SU-DHL-6 (cell line): Measurements from ENCODE around the gene CCN2.

Experiments used
- H2AFZ ChIP-seq: fragments of 200-600 bp; sonication (generic); 2 replicates; pipeline ENCODE4 v1.6.1; 2014; ENCODE audit warnings: low read depth, mild to moderate bottlenecking, moderate library complexity, mixed read lengths, antibody characterized with exemption, low read length; ENCODE audit not compliant: severe bottlenecking
- H3F3A ChIP-seq: fragments of 200-600 bp; shearing (Covaris generic); 2 replicates; pipeline ENCODE4 v1.6.0; 2016; ENCODE audit warnings: antibody characterized with exemption, mild to moderate bottlenecking; ENCODE audit not compliant: insufficient read depth
- H3K27ac ChIP-seq: fragments of 200-600 bp; sonication (generic); 2 replicates; pipeline ENCODE4 v1.5.1; 2016; ENCODE audit warnings: low read depth, mild to moderate bottlenecking, low read length, moderate library complexity, mixed read lengths
- H3K27me3 ChIP-seq: fragments of 200-600 bp; sonication (generic), shearing (Covaris generic); 2 replicates; pipeline ENCODE4 v1.6.0; 2014; ENCODE audit warnings: mild to moderate bottlenecking, low read length
- H3K36me3 ChIP-seq: fragments of 200-600 bp; sonication (generic); 2 replicates; pipeline ENCODE4 v1.6.1; 2014; ENCODE audit warnings: mild to moderate bottlenecking, low read length, mixed read lengths
- H3K4me2 ChIP-seq: fragments of 300-600, 200-600 bp; shearing (Covaris generic), sonication (generic); 2 replicates; pipeline ENCODE4 v1.6.0; 2014; ENCODE audit warnings: low read length, low read depth, mild to moderate bottlenecking; ENCODE audit not compliant: poor library complexity, severe bottlenecking
- H3K4me3 ChIP-seq: fragments of 200-600 bp; sonication (generic); 2 replicates; pipeline ENCODE4 v1.5.1; 2014; ENCODE audit warnings: antibody characterized with exemption, low read length, mild to moderate bottlenecking, mixed read lengths; ENCODE audit not compliant: insufficient read depth, poor library complexity, severe bottlenecking
- H3K79me2 ChIP-seq: fragments of 200-600 bp; sonication (generic); 2 replicates; pipeline ENCODE4 v1.6.1; 2014; ENCODE audit warnings: mild to moderate bottlenecking, low read length, moderate library complexity; ENCODE audit not compliant: insufficient read depth
- H3K9ac ChIP-seq: fragments of 200-600 bp; sonication (generic); 2 replicates; pipeline ENCODE4 v1.7.0; 2014; ENCODE audit warnings: mild to moderate bottlenecking, low read length
- H3K9me2 ChIP-seq: fragments of 200-600 bp; sonication (generic); replicated peaks from 2 replicates; pipeline ENCODE4 v1.6.1; 2014; ENCODE audit warnings: low read length; ENCODE audit not compliant: insufficient read depth
- H3K9me3 ChIP-seq: fragments of 200-600 bp; sonication (generic); 2 replicates; pipeline ENCODE4 v1.6.1; 2014; ENCODE audit warnings: low read length, mixed read lengths; ENCODE audit not compliant: insufficient read depth
- H4K20me1 ChIP-seq: fragments of 200-600 bp; sonication (generic); 2 replicates; pipeline ENCODE4 v1.6.1; 2014; ENCODE audit warnings: low read depth, mild to moderate bottlenecking, antibody characterized with exemption, low read length, moderate library complexity, mixed read lengths
- EZH2phosphoT487 ChIP-seq: fragments of 200-600 bp; sonication (generic), shearing (Covaris generic); conservative IDR thresholded peaks from 2 replicates; pipeline ENCODE4 v1.6.1; 2018; ENCODE audit warnings: mild to moderate bottlenecking, antibody characterized with exemption, low read length, moderate library complexity, mixed read lengths
- TF ChIP-seq, protein P1 (sequence below): fragments of 200-600 bp; sonication (generic); IDR thresholded peaks from one replicate; pipeline ENCODE4 v1.5.1; 2017; ENCODE audit warnings: antibody characterized with exemption, mild to moderate bottlenecking, low read length, moderate library complexity; ENCODE audit not compliant: insufficient read depth, poor library complexity, severe bottlenecking

CCN2 gene

DNA sequence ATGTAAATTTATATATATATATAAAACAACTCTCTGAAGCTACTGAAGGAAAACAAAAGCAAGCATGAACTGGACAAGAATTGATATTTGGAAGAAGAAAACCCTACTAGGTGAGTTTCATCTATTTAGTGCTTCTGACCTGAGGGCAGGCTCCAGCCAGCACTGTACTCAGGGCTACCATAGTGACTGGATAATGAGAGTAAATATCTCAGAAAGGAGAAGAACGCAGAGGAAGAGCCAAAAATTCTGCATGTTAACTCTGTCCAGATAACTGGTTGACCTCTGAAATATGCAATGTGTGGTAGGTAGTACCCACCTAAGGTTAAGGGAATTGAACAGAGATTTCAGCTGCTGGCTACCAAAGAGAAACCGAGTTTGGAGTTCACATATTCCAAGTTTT, 41.4 kb upstream of the CCN2 start:
- H3K4me3 ChIP-seq, result no peak overlapping the region
- no peak overlapping the region for H3K4me2 ChIP-seq
- no peaks in the 10 kb centered on the region for H3K9me2 ChIP-seq
- no peaks in the 10 kb centered on the region for H3K79me2 ChIP-seq
- no peaks in the 10 kb centered on the region for H4K20me1 ChIP-seq
- no peak overlapping the region for H3K9ac ChIP-seq
- H3K36me3 ChIP-seq, result no peaks in the 10 kb centered on the region
- H3K27me3 ChIP-seq, result no peaks in the 10 kb centered on the region
- H3K9me3 ChIP-seq, result no peaks in the 10 kb centered on the region
- no peak overlapping the region for H2AFZ ChIP-seq
- H3K27ac ChIP-seq, result no peak overlapping the region
- H3F3A ChIP-seq, result no peaks in the 10 kb centered on the region; the same call in 1 of the 2 replicates
- TF ChIP-seq, protein P1, sequence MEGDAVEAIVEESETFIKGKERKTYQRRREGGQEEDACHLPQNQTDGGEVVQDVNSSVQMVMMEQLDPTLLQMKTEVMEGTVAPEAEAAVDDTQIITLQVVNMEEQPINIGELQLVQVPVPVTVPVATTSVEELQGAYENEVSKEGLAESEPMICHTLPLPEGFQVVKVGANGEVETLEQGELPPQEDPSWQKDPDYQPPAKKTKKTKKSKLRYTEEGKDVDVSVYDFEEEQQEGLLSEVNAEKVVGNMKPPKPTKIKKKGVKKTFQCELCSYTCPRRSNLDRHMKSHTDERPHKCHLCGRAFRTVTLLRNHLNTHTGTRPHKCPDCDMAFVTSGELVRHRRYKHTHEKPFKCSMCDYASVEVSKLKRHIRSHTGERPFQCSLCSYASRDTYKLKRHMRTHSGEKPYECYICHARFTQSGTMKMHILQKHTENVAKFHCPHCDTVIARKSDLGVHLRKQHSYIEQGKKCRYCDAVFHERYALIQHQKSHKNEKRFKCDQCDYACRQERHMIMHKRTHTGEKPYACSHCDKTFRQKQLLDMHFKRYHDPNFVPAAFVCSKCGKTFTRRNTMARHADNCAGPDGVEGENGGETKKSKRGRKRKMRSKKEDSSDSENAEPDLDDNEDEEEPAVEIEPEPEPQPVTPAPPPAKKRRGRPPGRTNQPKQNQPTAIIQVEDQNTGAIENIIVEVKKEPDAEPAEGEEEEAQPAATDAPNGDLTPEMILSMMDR, result no peak
- TF ChIP-seq EZH2phosphoT487, result no peak

DNA sequence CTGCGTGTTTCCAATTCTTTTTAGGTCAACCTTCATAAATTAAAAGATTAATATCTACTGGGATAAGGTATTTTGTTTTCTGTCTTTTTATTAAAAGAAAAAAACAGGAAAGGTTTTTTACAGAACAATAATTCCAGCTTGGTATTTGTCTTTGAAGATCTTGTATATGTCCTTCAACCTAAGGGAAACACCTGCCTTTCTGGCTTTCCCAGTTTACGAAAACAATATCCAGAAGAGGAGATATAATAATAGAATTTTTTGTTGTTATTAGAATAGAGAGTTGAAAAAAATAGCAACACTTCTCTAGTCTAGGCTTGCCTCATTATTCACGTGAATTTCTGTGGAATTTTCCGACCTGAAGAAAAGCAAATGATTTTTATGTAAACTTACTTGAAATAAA, 37.9 kb upstream of the CCN2 start:
- no peak overlapping the region for H3K4me2 ChIP-seq
- H3K27me3 ChIP-seq, result no peaks in the 10 kb centered on the region
- H3K79me2 ChIP-seq, result no peaks in the 10 kb centered on the region
- no peak overlapping the region for H3K4me3 ChIP-seq
- no peaks in the 10 kb centered on the region for H4K20me1 ChIP-seq
- H3K9me3 ChIP-seq, result no peaks in the 10 kb centered on the region
- no peaks in the 10 kb centered on the region; the same call in 1 of the 2 replicates for H3F3A ChIP-seq
- H3K9me2 ChIP-seq, result no peaks in the 10 kb centered on the region
- H3K9ac ChIP-seq, result no peak overlapping the region
- TF ChIP-seq EZH2phosphoT487, result no peak
- TF ChIP-seq, protein P1, result no peak
- no peak overlapping the region for H2AFZ ChIP-seq
- H3K36me3 ChIP-seq, result no peaks in the 10 kb centered on the region
- H3K27ac ChIP-seq, result no peak overlapping the region

DNA sequence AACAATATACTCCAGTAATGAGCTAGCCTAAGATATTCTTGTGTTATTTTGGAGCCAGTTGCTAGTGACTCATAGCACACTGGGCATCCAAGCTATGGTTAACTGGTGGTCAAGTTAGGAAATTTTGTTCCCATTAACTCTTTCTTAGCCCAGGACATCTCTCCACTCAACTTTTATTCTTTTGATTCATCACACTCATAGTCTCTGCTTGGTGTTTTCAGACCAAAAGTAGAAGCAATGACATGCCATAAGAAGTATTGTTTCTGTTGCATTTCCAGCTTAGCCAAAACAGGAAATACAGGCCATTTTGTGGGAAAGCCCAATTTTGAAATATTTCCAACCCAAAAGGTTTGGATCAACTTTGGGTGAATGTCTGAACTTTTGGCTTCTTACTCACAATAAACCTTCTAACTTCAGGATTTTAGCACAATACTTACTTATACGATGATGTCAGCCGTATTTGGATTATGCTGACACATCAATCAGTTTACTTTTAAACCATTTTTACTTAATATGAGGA, 31.6 kb upstream of the CCN2 start:
- no peaks in the 10 kb centered on the region for H4K20me1 ChIP-seq
- H3F3A ChIP-seq, result no peaks in the 10 kb centered on the region
- H3K27ac ChIP-seq, result no peak overlapping the region
- TF ChIP-seq EZH2phosphoT487, result no peak
- TF ChIP-seq, protein P1, result no peak
- no peaks in the 10 kb centered on the region for H3K9me2 ChIP-seq
- no peaks in the 10 kb centered on the region for H3K36me3 ChIP-seq
- no peak overlapping the region for H3K4me3 ChIP-seq
- no peaks in the 10 kb centered on the region for H3K79me2 ChIP-seq
- no peak overlapping the region for H3K9ac ChIP-seq
- no peak overlapping the region for H3K4me2 ChIP-seq
- H2AFZ ChIP-seq, result no peak overlapping the region
- H3K9me3 ChIP-seq, result no peaks in the 10 kb centered on the region
- H3K27me3 ChIP-seq, result no peaks in the 10 kb centered on the region
